HL-60/S4 (cell line): ENCODE results near the gene MLF2.
"Not testable (repeated sequence)": the region's sequence is repeated elsewhere in the genome, so short reads cannot be mapped to it uniquely, and the experiment has no call there.

Source experiments
- in situ Hi-C: fragments of 300-500 bp; cut with MboI; formaldehyde crosslinking; loops from 2 replicates; pipeline ENCODE4 v1.14.3; 2022; ENCODE audit warnings: low sequenced_read_pairs

The MLF2 gene

GRCh38 chr12:6765634-6766581 lies 13.0 kb upstream of the MLF2 start, which contains the start of gene PTMS:
TSS of gene PTMS (plus strand) at chr12:6766363. CDS start at chr12:6766706, 343 bp downstream.
- in situ Hi-C loops, result no loop called here

DNA sequence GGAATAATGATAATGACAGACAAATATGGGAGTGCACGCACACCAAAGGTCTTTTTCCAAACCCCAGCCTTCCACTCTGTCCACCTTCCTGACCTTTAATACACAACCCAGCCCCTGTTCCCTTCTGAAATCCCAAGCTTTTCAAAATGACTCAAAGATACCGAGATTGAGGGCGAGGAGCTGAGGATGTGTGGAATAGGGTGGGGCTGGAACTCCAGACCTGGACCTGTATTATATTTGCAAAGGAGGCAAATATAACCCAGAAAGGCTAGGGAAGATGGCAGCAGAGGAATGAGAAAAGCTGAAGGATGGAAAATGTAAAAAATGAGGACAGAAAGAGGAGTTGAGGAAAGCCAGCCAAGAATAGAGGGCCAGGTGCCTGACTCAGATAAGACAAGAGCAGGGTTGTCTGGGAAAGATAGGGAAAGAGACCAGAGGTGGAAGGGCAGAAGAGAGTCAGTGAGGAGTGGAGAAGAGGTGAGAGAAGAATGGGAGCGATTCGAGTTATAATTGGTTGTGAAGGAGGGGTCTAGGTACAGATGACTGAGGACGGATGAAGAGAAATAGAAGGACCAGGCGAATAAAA lies 12.2 kb upstream of the MLF2 start:
- in situ Hi-C loops, result no loop called here

- in situ Hi-C loops, result no loop called here
Measured at GRCh38 chr12:6764011-6764828, 11.3 kb upstream of the MLF2 start.

DNA sequence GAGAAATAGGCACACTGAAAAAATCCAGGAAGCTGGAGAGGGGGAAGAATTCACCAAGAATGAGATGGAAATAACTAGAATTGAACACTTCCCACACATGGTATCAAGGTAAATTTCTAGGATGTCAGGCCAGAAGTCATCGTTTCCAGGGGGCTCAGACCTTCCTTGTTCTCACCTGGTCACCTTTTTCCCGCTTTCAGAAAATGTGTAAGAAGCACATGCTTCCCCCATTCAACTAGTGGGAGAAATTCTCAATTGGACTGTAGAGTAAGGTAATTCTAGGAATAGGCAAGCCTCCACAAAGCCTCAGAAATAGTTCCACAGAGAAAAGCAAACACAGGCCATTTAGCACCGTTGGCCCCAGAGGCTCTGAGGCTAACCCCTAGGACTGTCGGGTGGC lies 10.4 kb upstream of the MLF2 start:
- in situ Hi-C loops, result no loop called here

DNA sequence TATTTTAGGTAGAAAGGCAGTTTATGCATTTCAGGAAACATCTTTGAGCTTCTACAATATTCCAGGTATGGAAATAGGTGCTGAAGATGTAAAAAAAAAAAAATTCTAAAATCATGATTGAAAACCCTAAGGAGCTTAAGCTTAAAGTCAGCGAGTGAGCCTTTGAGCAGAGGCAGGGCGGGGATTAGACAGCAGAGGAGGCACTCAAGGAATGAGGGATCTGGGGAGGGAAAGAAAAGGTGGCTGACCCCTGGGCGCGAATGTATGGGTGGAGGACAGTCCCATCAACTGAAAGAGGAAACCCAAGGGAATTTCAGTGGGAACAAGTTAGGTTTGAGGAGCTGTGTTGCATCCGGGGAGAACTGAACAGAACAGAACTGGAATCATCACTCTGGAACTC lies 6.8 kb upstream of the MLF2 start:
- in situ Hi-C loops, result no loop called here

DNA sequence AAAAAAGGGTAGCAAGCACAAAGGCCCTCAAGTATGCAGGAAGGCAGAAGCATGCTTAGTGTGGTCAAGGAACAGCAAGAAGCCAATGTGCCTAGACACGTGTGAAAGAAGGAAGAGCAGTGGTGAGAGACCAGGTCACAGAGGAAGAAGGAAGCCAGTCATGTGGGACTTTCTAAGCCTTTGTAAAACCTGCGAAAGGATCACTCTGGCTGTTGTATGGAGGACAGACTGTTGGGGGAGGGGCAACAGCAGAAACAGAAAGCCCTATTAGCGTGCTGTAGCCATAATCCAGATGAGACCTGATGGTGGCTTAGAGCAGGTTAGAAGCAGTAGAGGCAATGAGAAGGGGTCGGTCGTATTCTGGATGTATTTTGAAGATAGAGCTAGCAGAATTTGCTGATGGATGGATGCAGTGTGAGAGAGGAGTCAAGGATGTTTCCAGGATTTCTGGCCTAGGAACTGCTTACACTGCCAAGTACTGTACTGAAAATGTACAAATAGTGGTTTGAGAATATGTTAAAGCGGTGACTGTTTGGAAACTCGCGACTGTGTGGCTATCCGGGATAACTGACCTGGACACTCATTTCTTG lies 5.7 kb upstream of the MLF2 start:
- in situ Hi-C loops, result no loop called here

GRCh38 chr12:6757028-6757690 lies 4.2 kb upstream of the MLF2 start:
- in situ Hi-C loops, result no loop called here

- in situ Hi-C loops, result loop anchor here (5.0 kb wide), 1 partner anchor 73 kb away; the partner anchor contains the start of gene P3H3
Measured at GRCh38 chr12:6754411-6754810, 1.5 kb upstream of the MLF2 start.

DNA sequence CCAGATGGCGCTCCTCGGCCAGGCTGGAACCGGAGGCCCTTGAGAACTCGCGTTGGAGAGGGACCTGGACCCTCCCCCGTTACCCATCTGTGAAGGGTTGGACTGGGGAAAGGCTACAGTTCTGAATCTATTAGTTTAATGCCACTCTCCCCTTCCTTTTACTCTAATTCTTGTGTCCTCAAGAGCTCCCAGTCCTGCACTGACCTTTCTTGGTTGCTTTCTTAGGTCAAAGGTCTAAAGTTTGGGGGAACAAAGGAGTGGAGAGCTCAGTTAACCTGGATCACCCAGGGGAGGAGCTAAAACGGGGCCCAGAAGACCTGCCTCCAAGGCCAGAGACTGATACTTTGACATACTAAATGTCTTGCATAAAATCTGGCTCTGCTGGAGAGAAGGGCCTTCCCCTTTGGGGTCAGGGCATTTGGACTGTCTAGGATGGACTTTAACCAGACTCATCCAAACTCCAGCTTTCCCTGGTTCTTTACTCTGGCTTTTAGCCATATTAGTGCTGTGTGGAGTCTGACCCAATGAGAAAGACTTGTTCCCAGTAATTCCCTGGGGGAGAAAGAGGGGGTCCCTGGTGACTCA lies 923 bp upstream of the MLF2 start:
- in situ Hi-C loops, result loop anchor here (5.0 kb wide), 1 partner anchor 73 kb away; the partner anchor contains the start of gene P3H3

- in situ Hi-C loops, result loop anchor here (5.0 kb wide), 1 partner anchor 75 kb away; the partner anchor contains the start of gene P3H3
Measured at GRCh38 chr12:6752167-6752920, 597 bp downstream of the MLF2 start.

- in situ Hi-C loops, result loop anchor here (5.0 kb wide), 1 partner anchor 76 kb away; the partner anchor contains the start of gene P3H3
Measured at GRCh38 chr12:6751767-6752166, 1.2 kb downstream of the MLF2 start.

DNA sequence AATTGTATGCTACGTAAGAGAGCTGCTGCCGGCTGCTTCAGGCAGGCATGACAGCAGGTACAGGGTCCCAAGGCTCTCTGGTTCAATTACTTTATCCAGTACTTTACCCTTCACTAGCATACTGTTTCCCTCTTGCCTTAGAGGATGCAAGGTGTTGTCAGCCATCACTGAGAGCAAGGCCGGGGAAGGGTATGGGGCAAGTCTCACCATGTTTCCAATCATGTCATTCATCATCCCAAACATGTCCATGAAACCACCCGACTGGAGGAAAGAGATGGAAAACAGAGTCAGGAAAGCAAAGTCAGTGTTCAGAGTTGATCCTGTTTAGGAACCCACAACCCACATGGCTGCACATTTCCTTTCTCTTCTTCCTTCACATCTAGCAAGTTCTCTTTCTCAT lies 2.4 kb downstream of the MLF2 start:
- in situ Hi-C loops, result loop anchor here (5.0 kb wide), 1 partner anchor 77 kb away; the partner anchor contains the start of gene P3H3

- in situ Hi-C loops, result no loop called here
Measured at GRCh38 chr12:6748761-6749160, 4.2 kb downstream of the MLF2 start.

DNA sequence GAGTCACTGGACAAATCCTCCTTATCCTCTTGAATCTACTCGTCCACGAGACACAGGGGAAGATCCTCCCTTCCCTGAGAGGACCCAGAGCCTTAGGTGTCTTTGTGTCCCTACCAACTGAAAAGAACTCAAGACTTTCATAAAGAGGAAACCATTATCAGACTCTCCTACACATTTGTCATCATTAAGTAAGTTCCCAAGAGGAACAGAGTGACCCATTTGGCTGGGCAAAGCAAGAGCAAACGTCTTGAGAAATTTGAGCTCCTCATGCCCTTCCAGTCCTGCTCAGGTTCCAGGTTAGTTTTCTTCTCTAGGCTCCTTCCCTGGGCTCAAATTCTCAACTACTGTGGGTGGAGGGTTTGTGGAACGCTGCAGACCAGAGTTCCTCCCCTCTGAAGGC lies 5.7 kb downstream of the MLF2 start:
- in situ Hi-C loops, result no loop called here

DNA sequence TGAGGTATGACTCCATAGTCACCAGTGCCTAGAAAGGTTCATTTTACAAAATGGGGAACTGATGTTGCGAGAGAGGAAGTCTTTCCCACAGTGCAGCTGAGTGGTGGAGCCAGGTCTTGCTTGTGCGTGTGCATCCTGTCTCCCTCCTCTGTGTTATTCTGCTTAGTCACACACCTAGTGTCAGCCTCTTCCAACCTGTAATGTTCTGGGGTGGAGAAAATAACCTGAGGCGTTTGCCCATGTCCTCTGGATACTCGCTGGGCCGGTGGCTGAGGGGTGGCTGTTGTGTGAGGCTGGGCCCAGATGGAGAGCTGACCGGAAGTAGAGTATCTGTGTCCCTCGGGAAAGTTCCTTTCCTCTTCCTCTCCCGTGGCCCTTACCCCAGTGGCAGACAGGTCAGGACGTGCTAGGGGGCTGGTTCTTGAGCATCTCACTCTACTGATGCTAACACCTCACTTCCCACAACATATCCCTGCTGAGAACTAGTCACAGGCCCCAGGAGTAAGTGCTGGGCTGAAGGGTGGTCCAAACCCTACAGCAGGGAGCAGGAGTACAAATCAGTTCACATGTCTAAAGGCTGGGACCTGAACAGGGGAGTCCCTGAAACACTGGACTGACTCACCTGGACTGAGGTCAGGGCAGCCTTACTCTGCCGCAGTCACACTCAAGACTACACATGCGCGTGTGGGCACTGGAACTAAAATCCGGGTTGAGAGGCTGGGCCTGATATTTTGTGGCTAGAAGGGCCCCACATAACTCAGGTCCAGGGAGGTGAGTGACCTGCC lies 7.0 kb downstream of the MLF2 start:
- in situ Hi-C loops, result no loop called here

- in situ Hi-C loops, result not testable (repeated sequence)
Measured at GRCh38 chr12:6743300-6743699, 9.6 kb downstream of the MLF2 start.

GRCh38 chr12:6742834-6743233 lies 10.1 kb downstream of the MLF2 start:
- in situ Hi-C loops, result no loop called here

DNA sequence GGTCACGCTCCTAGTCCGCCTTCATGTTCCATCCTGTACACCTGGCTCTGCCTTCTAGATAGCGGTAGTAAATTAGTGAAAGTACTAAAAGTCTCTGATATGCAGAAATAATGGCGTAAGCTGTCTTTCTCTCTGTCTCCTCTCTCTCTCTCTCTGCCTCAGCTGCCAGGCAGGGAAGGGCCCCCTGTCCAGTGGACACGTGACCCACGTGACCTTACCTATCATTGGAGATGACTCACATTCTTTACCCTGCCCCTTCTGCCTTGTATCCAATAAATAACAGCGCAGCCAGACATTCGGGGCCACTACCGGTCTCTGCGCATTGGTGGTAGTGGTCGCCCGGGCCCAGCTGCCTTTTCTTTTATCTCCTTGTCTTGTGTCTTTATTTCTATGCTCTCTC lies 10.9 kb downstream of the MLF2 start:
- in situ Hi-C loops, result not testable (repeated sequence)
